NCI-H82 treated with DMSO at 0.1 percent for 48 hours (cell line): ENCODE measurements around the gene ASPG.

ENCODE experiments used
- DNase-seq: peaks from one replicate; lab custom pipeline; 2025; ENCODE audit not compliant: unreplicated experiment; lab: John Stamatoyannopoulos, UW

ASPG gene

DNA sequence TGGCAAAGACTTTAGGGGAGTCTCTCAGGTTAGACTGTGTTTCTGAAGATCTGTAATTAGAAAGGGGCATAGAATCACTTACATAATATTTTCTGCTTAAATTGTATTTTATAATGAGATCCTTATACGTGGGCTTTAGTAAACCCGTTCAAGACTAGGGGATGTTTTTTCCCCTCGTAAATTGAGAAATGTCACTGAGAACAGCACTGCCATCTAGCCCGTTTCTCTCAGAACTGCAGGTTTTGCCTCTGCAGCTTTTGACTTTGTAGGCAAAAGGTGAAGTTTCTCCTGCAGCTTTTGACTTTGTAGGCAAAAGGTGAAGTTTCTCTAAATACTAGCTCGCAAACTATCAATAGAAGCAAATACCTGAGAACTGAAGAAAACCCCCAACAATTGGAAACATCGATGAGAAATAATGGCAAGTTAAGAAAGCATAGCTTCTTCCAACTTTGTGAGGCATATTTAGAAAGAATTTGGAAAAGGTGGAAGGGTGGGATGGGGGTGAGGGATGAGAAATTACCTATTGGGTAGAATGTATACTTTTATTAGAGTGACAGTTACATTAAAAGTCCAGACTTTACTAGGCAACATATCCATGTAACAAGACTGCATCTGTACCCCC is 9.9 kb upstream of the ASPG start:
- no peak for DNase-seq

DNA sequence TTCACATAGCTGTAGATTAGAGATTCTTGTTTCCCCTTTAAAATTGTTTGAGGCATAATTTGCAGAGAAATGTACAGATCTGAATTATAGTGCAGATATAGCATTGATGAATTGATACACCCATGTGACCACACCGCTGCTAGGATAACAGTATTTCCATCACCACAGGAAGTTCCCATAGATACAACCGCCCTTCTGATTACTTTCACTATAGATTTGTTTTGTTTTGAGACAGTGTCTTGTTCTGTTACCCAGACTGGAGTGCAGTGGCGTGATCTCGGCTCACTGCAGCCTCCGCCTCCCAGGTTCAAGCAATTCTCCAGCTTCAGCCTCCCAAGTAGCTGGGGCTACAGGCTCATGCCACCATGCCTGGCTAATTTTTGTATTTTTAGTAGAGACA is 8.8 kb upstream of the ASPG start:
- DNase-seq = no peak

DNA sequence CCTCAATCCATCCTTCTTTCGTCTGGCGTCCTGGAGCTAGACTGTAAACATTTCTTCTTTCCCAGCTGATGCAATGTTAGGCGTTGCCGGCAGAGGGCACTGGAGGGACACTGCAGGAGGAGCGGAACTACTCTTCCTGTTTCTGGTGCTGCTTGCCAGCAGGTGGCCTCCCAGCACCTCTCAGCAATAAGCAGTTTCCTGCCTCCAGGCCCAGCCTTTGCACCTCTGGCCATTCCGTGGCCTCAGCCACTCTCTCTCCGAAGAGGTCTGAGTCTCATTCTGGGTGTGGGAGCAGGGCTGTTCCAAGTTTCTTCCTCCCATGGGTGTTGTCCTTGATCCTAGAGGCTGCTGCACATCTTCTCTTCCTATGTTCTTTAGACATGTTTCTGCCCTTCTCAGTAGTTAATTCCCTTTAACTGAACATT is 7.5 kb upstream of the ASPG start:
- peak; percentile 64 for DNase-seq

DNA sequence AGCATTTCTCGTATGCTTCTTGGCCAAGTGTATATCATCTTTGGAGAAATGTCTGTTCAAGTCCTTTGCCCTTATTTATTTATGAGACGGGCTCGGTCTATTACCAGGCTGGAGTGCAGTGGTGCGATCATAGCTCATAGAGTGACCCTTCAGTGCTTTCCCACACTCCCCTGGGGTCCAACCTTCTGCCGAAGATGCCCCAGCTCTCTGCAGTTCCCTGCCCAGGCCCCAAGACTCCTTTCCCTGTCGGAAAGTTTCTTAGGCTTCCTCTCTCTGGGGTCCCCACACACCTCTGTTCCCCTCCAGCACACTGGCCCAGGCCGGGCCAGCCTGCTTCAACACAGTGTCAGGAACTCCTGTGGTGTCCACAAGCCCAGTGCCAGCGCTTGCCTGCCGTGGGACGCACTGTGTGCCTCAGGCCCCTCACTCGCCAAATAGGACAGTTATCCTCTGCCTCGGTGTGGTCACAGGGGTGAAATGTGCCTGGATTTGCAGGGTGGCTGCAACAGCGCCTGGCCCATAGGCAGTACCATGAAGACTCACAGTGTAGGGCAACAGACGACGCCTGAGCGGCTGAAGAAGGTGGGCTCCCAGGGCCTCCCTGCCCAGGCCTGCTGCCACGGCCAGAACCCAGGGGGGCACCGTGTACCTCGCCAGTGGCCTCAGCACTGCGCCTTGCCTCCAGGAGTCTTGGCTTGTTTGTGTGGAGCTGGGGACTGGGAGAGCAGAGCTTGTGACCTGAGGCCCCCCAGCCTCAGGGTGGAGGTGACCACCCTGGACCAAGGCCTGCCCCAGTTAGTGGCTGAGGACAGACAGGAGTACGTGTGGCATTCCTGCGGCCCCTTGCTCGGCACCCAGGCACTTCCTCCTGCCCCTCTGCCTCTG is 4.9 kb upstream of the ASPG start:
- DNase-seq = no peak

DNA sequence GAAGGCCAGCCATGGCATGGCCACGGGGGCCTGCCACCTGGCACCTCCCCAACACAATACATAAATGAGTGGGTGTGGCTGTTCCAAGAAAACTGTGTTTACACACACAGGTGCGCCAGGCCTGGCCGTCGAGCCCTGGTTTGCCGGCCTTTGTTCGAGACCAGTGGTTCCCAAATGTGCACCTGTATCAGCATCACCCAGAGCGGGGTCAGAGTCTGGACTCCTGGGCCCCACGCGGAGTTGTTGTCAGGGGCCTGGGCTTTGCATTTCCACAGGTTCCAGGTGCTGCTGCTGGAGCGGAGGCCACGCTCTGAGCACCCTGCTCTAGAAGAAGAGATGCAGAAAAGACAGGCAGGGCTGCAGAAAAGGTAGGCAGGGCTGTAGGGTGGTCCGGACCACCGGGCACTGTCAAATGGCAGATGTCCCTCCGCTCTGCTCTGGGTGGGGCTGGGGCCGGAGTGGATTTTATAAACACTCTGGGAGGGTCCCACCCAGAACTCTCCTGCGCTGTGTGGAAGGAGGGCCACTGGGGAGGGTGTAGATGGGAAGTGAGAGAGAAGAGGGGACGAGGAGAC is 4.2 kb upstream of the ASPG start:
- no peak for DNase-seq

DNA sequence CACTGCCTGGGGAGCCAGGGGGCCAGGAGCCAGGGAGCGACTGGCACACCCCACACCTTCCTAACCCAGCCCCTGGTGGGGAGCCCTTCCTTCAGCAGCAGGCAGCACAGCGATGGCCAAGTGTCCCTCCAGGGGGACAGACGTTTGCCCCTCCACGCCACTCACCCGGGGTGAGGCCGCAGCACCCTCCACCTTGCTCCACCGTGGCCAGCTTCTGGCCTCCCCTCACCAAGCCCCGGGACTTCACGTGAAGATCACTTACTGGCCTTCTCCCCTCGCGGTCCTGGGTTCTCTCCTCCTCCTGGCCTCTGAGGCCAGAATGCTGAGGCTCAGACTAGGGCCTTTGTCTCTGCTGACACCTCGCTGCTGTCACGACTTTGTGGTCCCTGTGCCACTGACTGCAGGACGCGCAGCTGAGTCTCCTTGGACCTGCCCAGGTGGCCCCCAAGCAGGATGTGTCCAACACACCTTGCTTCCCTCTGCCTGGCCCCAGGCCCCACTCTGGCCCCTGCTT is 3.5 kb upstream of the ASPG start:
- DNase-seq = no peak

DNA sequence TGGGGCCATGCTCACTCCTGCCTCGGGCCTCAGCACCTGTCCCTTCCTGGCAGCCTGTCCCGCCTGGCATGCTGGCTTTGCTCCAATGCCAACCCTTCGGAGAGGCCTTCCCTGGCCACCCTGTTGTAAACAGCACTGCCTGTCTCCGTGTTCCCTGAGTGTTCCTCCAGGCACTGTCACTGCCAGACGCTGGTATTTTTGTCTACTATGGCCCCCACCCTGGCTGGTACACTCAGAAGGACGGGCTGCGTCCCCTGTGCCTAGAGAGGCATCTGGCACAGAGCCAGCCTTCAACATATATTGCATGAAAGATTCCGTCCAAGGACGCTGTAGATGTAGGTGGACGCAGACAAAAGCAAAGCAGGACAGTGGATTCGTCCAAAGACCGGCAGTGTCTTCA is 2.7 kb upstream of the ASPG start:
- no peak for DNase-seq

DNA sequence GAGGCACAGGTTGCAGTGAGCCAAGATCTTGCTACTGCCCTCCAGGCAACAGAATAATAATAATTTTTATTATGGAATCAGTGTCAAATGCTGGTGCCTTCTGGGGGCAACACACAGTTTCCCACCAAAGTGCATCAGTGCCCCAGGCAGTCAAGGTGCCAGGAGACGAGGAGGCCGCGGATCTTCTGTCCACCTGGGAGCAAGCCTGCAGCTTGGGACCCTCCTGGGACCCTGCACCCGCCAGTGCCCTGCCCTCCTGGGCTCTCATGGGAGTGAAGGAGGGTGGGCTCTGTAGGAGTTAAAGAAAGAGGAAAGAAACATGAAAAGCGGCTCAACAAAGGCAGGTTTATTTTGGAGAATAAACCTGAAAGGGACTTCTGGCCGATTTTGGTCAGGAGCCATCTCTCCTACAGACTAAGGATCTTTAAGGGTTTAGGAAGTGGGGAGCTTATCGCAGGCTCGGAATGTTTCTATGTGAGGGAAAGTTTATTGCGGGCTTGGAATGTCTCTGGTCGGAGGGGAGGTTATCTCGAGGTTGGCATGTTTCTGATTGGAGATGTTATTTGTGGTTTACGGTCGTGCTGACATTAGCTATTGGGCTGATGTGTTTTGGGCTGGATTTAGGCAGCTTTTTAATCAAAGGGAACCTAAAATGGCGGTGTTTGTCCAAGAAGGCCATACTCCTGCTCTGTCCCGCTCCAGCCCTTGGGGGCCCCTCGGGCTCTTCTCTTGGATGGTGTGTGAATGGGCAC is 1.1 kb upstream of the ASPG start:
- DNase-seq = no peak

DNA sequence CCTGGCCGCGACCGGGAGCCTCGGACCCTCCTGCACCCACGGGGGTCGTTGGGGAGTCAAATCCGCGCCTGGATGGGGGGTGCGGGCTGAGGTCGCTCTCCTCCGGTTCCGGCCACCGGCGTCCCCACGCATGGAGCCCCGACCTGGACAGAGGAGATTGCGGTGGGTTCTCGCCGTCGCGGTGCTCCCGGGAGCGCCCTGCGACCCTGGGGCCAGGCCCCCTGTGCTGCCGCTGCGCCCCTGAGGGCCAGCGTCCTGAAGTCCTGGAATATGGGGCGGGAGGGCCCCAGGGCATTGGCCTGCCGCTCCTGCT is 345 bp downstream of the ASPG start:
- no peak for DNase-seq

DNA sequence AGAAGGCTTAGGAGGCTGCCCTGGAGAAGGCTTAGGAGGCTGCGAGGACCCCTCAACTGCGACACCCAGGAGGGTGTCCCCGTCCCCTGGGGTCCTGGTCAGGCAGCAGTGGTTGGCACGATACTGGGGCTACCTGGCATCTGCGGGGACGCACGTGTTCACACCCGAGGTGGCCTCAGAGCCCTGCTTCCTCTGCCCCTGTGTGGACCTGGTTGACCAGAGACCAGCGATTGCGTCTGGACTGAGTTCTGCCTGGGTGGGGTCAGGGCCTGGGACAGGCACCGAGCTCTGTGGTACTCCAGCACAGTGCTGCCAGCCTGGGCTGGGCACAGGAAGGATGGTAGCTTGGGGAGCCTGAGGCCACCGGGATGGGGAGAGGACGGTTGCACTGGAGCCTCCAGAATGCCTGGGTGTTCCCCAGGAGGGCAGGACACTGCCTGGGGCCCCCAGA is 735 bp downstream of the ASPG start:
- DNase-seq = no peak

DNA sequence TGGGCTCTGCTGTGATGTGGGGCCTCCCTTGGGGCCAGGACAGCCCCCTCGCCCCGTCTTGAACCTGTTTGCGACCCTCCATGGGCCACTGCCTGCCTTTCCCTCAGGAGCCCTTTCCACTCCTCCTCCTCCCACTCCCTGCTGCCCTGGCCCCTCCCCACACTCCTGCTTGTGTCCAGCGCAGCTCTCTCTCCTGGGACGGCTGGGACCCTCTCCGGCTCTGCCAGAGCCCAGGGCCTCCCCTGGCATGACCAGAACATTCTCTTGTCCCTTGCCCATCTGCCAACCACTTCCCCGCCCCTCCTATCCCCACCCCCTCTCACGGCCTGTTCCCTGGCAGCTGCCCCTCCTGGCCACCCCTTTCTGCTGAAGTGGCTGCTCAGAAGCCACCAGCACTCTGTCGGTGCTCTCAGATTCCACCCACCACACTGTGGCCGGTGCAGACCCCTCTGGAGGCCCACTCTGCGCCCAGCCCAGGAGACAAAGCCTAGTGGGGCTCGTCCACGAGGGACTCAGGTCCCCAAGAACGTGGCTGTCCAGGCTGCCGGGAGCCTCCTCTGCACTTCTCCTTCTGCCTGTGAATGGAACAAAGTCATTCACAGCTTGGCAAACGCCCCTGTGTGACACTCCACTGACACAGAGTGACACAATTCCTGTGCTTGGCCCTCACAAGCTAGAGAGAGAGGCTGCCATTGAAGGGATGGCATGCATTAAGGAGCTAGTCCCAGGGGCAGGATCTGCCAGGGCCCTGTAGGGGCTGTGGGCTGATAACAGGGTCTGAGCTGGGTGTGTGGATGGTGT is 1.4 kb downstream of the ASPG start:
- no peak for DNase-seq

DNA sequence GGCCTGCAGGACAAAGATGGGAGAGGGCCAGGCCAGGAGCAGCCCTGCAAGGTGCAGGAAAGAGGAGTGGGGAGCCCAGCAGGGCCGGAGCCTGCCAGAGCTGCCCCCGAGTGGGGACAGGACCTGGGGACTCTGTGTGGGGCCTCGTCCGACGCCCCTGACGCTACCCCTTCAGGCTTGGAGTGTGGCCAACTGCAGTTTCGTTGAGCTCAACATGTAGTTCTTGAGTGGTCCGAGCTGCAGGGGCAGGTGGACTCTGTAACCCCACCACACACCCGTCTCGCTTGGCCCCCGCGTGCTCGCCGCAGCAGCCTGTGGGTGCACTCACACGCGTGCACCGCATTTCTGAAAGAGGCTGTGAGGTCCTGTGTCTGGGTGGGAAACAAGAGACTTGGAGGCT is 2.0 kb downstream of the ASPG start:
- DNase-seq = no peak

DNA sequence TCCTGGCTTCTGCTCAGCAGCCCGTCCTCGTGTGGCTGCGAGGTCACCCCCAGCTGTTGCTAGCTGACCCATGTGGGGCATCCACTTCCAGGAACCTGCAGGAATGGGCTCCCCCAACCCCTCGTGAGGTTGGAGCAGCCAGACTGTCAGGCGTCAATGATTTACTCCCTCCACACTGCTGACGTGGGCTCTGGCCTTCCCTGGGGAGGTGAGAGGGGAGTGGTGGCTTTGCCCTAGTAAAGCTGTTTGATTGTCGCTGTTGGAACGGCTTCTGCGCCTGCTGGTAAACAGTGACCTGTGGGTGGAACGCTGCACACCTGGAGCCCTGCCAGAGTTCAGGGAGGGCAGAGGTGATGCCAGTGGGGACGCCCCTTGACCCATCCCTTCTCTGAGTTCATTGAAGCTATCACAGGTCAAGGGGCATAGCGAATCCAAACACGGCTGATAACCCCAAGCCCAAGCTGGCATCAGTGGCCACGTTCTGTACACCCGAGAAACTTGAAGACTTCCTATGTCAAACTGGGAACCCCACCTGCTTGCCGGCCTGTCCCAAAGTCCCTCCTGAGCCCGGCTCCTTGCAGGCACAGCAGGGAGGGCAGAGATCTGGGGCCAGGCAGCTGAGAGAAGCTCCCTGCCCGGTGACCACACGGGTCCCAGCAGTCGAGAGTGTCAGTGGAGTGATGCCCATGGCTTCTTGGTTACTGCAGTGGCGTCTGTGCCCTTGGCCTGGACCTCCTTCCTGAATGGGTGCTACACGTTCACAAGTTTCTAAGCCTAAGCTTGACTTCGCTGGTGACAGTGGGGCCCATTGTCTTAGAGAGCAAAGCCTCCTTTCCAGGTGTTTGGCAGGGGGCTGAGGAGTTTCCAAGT is 2.7 kb downstream of the ASPG start:
- no peak for DNase-seq

DNA sequence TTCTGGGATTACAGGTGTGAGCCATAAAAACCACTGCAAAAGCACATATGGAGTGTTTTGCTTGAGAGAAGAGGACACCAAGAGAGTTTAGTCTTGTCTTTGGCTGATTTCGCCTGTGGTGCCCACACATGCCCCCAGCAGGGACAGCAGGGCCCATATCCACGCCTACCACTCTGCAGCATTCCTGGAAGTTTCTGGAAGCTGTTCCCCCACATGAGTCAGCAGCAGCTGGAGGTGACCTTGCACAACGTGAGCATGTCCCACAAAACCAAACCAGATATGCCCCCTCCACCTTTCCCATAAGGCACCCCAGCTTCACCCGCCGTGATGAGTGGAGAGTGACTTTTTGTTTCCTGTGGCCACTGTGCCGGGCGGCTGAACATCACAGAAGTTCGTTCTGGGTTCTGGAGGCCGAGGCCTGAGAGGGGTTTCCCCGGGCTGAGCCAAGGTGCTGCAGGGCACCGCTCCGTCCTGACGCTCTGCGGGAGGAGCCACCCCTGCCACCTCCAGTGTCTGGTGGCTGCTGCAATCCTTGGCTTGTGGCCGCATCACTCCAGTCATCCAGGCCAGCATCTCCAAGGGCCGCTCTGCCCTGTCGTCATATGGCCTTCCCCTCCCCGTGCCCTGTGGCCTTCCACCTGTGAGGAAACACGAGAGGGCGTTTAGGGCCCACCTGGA is 4.7 kb downstream of the ASPG start:
- DNase-seq = no peak

DNA sequence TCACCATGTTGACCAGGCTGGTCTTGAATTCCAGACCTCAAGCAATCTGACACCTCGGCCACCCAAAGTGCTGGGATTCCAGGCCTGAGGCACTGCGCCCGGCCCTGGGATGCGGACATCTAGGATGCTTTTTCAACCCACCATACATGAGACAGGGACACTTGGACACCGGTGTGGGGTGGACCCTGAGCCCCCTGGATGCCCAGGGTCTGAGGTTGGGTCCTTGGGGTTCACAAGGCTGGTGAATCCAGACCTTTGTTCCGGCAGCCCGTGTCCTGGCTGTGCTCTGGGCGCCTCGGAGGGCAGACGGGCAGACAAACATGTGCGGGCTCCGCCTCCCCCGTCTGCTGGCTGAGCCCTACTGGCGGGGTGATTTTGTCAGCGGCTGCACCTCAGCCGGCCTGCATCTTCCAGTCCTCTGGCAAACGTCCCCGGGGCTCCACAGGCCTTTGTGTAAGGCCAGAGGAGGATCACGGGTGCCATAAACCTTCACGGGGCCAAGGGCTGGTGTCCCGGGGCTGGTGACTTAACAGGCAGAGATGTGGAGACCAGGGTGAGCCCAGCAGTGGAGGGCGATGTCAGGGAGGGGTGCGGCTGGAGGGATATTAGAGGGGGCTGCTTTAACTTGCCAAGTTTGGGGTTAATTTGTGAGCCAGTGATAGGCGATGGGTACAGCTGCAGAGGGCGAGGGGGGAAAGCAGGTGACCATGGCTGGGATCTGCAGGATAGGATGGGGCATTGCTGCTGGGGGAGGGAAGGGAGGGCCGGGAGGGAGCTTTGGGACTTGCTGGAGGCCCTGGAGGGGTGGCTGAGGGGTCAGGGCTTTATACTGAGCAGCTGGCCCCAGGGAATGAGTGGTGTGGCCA is 5.8 kb downstream of the ASPG start:
- no peak for DNase-seq

DNA sequence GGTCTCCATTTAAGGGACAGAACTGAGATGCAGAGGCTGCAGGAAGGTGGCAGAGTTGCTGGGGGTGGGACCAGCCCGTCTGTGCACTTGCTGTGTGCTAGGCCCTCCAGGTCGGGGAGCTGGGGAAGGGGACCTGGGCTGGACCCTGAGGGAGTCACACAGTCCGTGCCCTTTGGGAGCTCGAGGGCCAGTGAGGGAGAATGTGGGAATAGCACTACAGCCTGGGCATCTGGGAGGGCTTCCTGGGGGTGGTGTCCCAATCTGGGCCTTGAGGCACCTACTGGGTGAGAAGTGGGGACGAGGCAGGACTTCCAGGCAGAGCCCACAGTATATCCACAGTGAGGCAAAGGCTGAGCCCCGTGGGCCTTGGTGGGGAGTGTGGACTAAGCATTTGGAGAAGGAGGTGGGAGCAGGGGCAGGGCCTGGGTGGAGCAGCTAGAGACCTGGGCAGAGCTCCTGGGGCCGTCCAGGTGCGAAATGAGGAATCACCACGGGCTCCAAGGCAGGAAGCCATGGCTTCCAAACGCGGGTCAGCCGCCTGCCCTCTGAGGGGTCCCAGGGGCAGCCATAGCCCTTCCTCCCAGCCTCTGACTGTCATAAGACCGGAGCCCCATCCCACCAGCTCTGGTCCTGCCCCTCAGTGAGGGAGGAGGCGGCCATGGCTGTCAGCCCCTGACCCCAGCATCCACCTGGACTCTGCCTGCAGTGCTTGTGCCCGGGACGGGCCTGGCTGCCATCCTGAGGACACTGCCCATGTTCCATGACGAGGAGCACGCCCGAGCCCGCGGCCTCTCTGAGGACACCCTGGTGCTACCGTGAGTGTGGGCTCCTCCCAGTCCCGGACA is 6.6 kb downstream of the ASPG start:
- no peak for DNase-seq

DNA sequence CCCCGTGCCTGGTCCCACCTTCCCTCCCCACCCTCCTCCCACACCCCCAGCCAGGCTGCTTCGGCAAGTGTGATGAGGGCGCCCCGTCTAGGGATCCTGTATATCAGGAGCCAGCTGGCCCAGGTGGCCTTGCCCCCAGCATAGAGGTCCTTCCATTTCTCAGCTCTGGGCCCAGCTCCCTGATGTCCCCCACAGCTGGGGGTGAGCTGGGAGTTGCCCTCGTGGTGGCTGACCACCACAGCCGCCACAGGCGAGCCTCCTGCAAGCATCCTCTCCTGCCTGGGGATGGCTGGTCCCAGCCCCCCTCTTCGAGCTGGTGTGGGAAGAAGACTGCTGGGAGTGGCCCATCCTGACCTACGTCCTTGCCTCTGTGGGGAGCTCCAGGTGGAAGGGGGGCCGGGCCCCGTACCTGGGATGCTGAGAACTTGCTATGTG is 7.4 kb downstream of the ASPG start:
- no peak for DNase-seq
